Measurements from ENCODE around the gene CD38. TPM values are rescaled to one million over a fixed set of nuclear protein-coding genes. Genes with fewer than 3 reads are reported as not detected.

CD38 gene
- total and polyA plus RNA-seq, 3 donors from 2014 or later, result 0.68 to 2.2 (median 1.0) TPM

- Histone ChIP-seq H3K27ac (no peak overlapping the region), H3K4me3 (no peak overlapping the region), H3K27me3 (no peaks in the 10 kb centered on the region), H3K4me1 (no peaks in the 10 kb centered on the region), H3K9me3 (no peaks in the 10 kb centered on the region), H3K36me3 (ENCODE audit: low read depth, missing control alignments) (no peaks in the 10 kb centered on the region)
- TF ChIP-seq, protein P1, sequence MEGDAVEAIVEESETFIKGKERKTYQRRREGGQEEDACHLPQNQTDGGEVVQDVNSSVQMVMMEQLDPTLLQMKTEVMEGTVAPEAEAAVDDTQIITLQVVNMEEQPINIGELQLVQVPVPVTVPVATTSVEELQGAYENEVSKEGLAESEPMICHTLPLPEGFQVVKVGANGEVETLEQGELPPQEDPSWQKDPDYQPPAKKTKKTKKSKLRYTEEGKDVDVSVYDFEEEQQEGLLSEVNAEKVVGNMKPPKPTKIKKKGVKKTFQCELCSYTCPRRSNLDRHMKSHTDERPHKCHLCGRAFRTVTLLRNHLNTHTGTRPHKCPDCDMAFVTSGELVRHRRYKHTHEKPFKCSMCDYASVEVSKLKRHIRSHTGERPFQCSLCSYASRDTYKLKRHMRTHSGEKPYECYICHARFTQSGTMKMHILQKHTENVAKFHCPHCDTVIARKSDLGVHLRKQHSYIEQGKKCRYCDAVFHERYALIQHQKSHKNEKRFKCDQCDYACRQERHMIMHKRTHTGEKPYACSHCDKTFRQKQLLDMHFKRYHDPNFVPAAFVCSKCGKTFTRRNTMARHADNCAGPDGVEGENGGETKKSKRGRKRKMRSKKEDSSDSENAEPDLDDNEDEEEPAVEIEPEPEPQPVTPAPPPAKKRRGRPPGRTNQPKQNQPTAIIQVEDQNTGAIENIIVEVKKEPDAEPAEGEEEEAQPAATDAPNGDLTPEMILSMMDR (IDR thresholded peaks at IDR 0.05), result no peak
- no peak for TF ChIP-seq POLR2A (IDR thresholded peaks at IDR 0.05)
- no peak for DNase-seq
- 90 to 92% methylated on average over 8 of the region's 8 CpGs for WGBS, 2 donors
- intact Hi-C loops (cut with DNase I; ENCODE audit: low total_unique reads), result no loop called here
These were observed 11.3 kb upstream of the CD38 start for GRCh38 chr4:15766821-15767220.

GRCh38 chr4:15769202-15769601 lies 8.9 kb upstream of the CD38 start:
- no peaks in the 10 kb centered on the region for H3K36me3 ChIP-seq (ENCODE audit: low read depth, missing control alignments)
- intact Hi-C loops (cut with DNase I; ENCODE audit: low total_unique reads), result no loop called here
- H3K4me1 ChIP-seq, result no peaks in the 10 kb centered on the region
- WGBS, 2 donors, result 33 to 76% methylated on average over 1 to 2 of the region's 2 CpGs
- no peak for DNase-seq
- TF ChIP-seq POLR2A (IDR thresholded peaks at IDR 0.05), result no peak
- TF ChIP-seq, protein P1 (IDR thresholded peaks at IDR 0.05), result no peak
- H3K27me3 ChIP-seq, result no peaks in the 10 kb centered on the region
- no peaks in the 10 kb centered on the region for H3K9me3 ChIP-seq
- no peak overlapping the region for H3K27ac ChIP-seq
- no peak overlapping the region for H3K4me3 ChIP-seq

DNA sequence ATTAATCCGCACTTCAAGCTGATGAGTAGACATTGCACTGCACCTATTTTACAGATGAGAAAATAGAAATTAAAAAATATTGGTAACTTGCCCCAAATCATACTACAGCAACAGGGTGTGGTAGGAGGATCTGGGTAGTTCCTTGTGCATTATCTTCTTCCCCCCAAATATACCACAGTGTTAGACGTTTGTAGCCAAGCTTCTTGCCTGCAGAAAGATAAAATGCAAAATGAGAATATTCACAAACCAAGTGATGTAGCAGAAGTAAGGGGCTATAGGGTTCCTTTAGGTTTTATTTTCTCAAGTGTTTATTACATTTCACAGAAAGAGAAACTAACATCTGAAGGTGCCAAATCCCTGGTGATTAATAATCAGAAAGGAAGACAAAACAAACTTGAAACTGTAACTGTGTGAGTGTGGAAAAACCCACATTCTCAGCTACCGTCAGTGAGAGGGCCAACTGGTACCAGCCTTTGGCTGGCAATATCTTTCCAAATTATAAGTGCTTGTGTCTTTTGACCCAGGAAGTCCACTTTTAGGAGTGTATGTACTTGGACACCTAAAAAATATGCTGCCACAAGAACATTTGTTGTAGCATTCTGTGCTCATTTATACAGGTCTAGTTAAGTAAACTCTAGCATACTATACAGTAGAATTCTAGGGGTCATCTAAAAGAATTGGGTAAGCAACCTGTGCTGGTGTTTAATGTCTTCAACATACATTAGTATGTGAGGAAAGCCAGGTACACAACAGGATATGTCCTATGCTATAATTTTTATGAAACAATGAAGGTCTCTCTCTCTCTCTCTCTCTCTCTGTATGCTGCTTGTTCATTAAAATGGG lies 6.7 kb upstream of the CD38 start:
- intact Hi-C loops (cut with DNase I; ENCODE audit: low total_unique reads), result no loop called here
- Histone ChIP-seq H3K27ac (no peak overlapping the region), H3K9me3 (no peaks in the 10 kb centered on the region), H3K27me3 (no peaks in the 10 kb centered on the region), H3K4me1 (no peaks in the 10 kb centered on the region), H3K36me3 (ENCODE audit: low read depth, missing control alignments) (no peaks in the 10 kb centered on the region), H3K4me3 (no peak overlapping the region)
- 61 to 65% methylated on average over 3 of the region's 3 CpGs for WGBS, 2 donors
- TF ChIP-seq, protein P1 (IDR thresholded peaks at IDR 0.05), result no peak
- no peak for TF ChIP-seq POLR2A (IDR thresholded peaks at IDR 0.05)
- DNase-seq, result no peak

DNA sequence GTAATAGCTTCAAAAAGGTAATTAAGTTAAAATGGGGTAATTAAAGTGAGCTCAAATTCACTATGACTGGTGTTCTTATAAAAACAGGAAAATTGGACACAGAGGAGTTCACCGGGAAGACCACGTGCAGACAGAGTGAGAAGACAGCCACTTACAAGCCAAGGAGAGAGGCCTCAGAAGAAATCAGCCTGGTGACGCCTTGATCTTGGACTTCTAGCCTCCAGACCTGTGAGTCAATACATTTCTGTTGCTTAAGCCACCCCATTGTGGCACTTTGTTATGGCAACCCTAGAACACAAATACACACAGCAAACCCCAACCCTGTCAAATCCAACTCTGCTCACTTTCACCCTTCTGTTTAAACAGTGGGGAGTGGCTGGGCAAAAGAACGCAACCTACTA lies 4.1 kb upstream of the CD38 start:
- H3K9me3 ChIP-seq, result no peaks in the 10 kb centered on the region
- H3K27ac ChIP-seq, result no peak overlapping the region
- WGBS, 2 donors, result 87 to 95% methylated on average over 4 of the region's 4 CpGs
- intact Hi-C loops (cut with DNase I; ENCODE audit: low total_unique reads), result no loop called here
- H3K27me3 ChIP-seq, result no peaks in the 10 kb centered on the region
- no peak for TF ChIP-seq POLR2A (IDR thresholded peaks at IDR 0.05)
- TF ChIP-seq, protein P1 (IDR thresholded peaks at IDR 0.05), result no peak
- no peak overlapping the region for H3K4me3 ChIP-seq
- peaks cover 6% of the 10 kb centered on the region for H3K4me1 ChIP-seq
- H3K36me3 ChIP-seq (ENCODE audit: low read depth, missing control alignments), result no peaks in the 10 kb centered on the region
- DNase-seq, result no peak
